Measurements from ENCODE around the gene RBFA.
A peak's percentile ranks its signal among the peaks of the same experiment; 100 is the strongest.
"Not testable (repeated sequence)": the region's sequence is repeated elsewhere in the genome, so short reads cannot be mapped to it uniquely, and the experiment has no call there.

Gene RBFA, protein sequence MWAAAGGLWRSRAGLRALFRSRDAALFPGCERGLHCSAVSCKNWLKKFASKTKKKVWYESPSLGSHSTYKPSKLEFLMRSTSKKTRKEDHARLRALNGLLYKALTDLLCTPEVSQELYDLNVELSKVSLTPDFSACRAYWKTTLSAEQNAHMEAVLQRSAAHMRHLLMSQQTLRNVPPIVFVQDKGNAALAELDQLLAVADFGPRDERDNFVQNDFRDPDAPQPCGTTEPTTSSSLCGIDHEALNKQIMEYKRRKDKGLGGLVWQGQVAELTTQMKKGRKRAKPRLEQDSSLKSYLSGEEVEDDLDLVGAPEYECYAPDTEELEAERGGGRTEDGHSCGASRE

DNA sequence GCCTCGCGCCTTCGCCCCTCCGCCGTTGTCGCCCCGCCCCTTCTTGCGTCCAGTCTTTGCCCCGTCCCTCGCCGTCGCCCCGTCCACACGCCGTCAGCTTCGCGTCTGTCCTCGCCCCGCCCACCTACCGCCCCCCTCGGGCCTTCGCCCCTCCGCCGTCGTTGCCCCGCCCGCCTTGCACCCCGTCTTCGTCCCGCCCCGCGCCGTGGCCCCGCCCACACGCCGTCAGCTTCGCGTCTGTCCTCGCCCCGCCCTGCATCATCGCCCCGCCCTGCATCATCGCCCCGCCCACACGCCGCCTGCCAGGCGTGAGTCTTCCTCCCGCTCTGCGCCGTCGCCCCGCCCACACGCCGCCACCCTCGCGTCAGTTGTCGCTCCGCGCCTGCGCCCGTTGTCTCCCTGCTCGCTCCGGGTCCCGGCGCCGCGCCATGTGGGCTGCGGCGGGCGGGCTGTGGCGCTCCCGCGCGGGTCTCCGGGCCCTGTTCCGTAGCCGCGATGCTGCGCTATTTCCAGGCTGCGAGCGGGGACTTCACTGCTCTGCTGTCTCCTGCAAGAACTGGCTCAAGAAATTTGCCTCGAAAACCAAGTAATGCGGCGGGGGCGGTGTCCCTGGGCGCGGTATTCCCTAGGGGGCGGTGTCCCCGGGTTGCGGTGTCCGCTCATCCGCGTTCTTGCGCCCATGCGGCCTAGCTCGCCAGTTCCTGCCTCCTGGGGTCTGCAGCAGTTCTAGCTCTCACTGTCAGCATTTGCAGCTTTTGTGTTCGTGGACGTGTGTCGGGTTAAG is at the start of gene RBFA:
RBFA (plus strand) TSS at position 367 of the 784 bp plus-strand sequence; CDS start at position 429, 62 bp downstream.
- peak; percentile 94 to 96 for DNase-seq (ENCODE audit: low read depth in 2 of 2)

DNA sequence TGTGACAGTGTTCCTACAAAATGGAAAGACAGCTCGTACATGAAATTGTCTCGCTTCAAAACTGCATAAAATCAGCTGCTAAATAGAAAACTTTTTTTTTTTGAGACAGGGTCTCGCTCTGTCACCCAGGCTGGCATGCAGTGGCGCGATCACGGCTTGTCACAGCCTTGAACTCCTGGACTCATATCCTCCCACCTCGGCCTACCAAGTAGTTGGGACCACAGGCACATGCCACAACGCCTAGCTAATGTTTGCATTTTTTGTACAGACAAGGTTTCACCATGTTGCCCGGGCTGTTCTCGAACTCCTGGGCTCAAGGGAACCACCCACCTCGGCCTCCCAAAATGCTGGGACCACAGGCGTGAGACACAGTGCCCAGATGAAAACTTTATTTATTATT is 49.1 kb upstream of the RBFA start:
- DNase-seq (ENCODE audit: low read depth in 2 of 2), result no peak

GRCh38 chr18:79986726-79987125 is 47.5 kb upstream of the RBFA start:
- no peak for DNase-seq (ENCODE audit: low read depth in 2 of 2)

GRCh38 chr18:79987566-79987965 is 46.7 kb upstream of the RBFA start:
- DNase-seq (ENCODE audit: low read depth in 2 of 2), result no peak

- DNase-seq (ENCODE audit: low read depth in 2 of 2), result no peak
These were observed 46.2 kb upstream of the RBFA start for GRCh38 chr18:79988071-79988450.

GRCh38 chr18:79988451-79989194 is 45.6 kb upstream of the RBFA start, which contains the start of gene TXNL4A:
Gene TXNL4A, minus strand, starts transcription at chr18:79988563. Its CDS starts 171 bp downstream, at chr18:79988392.
- peak; percentile 61 to 62 for DNase-seq (ENCODE audit: low read depth in 2 of 2)

DNA sequence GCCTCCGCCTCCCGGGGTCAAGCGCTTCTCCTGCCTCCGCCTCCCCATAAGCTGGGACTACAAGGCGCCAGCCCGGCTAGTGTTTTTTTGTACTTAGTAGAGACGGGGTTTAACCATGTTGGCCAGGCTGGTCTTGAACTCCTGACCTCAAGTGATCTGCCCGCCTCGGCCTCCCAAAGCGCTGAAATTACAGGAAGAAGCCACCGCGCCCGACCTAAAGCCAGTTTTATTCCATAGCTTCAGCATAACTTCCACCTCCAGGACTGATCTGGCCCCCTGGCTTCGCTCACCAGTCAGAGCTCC is 45.1 kb upstream of the RBFA start:
- no peak for DNase-seq (ENCODE audit: low read depth in 2 of 2)

GRCh38 chr18:79991494-79991893 is 42.7 kb upstream of the RBFA start:
- DNase-seq (ENCODE audit: low read depth in 2 of 2), result no peak

DNA sequence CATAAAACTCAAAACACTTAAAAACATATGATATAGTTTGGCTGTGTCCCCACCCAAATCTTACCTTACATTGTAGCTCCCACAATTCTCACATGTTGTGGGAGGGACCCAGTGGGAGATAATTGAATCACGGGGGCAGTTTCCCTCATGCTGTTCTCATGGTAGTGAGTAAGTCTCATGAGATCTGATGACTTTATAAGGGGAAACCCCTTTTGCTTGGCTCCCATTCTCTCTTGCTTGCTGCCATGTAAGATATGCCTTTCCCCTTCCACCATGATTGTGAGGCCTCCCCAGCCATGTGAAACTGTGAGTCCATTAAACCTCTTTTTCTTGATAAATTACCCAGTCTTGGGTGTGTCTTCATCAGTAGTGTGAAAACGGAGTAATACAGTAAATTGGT is 34.5 kb upstream of the RBFA start:
- DNase-seq (ENCODE audit: low read depth in 2 of 2), result not testable (repeated sequence)

DNA sequence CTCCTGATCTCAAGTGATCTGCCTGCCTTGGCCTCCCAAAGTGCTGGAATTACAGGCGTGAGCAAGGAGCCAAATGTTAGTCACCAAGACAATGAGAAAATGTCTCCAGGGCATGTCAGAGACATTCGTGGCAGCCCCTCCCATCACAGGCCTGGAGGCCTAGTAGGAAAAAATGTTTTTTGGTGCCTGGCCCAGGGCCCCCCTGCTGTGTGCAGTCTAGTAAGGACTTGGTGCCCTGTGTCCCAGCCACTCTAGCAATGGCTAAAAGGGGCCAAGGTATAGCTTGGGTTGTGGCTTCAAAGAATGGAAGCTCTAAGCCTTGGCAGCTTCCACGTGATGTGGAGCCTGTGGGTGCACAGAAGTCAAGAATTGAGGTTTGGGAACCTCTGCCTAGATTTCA is 33.4 kb upstream of the RBFA start:
- no peak for DNase-seq (ENCODE audit: low read depth in 2 of 2)

DNA sequence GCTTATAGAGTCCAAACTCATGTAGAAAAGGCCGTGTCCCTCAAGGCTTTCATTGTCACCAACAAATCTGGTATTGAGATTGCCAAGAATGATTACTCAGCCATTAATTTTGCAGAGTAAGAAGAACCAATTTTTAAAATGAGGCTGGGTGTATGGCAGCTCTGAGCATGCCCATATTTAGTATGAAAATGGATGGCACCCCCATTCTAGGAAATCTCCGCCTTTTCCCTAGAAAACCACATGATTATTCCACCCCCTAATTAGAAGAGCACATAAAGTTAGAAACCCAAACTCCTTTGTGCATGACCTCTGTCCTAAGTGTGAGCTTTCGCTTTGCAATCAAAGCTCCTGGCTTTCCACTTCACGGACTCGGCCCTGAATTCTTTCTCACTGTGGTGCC is 31.8 kb upstream of the RBFA start:
- no peak for DNase-seq (ENCODE audit: low read depth in 2 of 2)

DNA sequence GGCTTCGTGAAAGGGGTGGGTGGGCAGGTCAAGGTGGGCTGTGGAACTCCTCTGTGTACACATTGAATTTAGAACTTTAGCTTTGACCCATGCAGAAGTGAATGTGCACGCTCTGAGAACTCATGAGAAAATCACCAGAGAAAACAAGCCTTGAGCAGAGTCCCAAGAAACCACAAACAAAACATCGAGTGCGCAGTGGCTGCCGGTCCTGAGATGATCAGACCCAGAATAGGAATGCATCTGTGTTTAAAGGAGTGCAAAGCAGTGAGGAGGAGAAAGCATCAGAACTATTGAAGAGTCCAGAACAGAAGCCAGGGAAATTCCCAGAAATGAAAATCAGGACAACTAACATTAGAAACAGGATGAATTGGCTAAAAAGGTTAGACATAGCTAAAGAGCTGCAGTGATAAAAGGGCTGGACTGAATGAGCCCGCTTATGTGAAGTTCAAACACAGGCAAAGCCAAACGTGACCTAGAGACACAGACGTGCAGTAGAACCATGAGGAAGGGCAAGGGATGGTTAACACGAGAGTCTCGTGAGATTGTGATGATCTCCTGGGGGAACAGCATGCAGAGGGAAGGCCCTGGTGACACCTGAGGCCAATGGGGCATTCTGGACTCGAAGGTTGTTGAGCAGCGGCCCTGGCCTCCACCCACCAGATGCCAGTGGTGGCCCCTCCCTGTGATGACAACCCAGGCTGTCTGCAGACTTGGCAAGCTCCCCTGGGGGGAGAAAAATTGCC is 29.5 kb upstream of the RBFA start:
- DNase-seq (ENCODE audit: low read depth in 2 of 2), result no peak

DNA sequence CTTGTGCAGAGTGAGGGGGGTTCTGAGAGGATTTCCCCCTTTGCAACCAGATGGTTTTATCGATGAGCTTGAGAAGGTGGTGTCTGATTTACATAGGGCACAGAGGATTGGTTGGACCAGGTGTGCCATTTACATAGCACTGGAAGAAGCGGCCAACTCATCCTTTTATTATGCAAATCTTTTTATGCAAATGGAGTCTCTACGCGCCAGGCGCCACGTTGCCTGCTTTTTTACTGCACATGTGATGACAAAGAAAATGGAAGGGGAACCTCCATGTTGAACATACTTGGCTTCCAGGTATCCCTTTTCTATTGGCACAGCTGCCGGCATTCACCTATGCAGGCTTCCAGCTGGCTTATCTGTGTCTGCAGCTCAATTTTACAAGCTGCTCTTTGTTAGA is 27.5 kb upstream of the RBFA start:
- DNase-seq (ENCODE audit: low read depth in 2 of 2), result no peak

DNA sequence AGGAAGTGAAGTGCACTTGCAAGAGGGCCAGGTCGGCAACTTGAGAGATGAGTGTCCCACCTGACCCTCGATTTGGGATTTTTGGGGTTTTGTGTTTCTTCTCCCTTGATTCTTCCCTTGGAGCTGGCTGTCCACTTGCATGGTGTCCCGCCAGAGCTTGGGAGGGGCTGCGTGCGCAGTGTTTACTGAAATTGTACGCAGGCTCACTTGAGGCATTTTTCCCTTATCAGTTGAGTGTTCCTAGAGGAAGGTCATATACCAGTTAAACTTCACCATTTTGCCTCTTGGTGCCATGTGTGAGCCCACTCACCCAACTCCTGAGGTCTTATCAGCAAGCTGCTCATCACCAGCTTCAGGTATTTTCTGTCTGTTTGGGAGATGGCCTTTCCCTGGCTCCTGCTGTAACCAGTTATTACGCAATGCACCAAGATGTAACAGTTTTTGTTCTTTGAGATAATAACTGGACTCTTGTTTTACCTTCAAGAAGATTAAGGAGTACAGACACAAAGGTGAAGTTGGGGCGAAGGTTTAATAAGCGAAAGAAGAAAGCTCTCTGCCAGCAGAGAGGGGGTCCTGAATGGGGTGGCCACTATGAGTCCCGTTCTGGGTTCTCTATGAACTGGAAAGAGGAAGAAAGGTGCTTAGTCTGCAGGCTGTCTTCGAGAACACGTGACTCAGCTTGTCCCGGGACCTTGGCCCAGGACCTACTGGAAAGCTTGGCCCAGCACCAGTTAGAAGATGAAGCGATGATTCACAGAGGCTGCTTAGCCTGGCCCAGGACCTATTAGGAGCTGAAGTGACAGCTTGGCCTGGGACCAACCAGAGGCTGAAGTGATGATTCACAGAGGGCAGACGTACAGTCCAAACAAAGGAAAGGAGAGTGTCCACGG is 24.3 kb upstream of the RBFA start:
- peak; percentile 62 for DNase-seq (ENCODE audit: low read depth in 2 of 2)

GRCh38 chr18:80010551-80010906 is 23.7 kb upstream of the RBFA start:
- DNase-seq (ENCODE audit: low read depth in 2 of 2), result no peak

- DNase-seq (ENCODE audit: low read depth in 2 of 2), result not testable (repeated sequence)
These were observed 22.6 kb upstream of the RBFA start for GRCh38 chr18:80011496-80012137.

- DNase-seq (ENCODE audit: low read depth in 2 of 2), result no peak
These were observed 21.5 kb upstream of the RBFA start for GRCh38 chr18:80012714-80013113.

- no peak for DNase-seq (ENCODE audit: low read depth in 2 of 2)
These were observed 11.6 kb upstream of the RBFA start for GRCh38 chr18:80022613-80023012.

DNA sequence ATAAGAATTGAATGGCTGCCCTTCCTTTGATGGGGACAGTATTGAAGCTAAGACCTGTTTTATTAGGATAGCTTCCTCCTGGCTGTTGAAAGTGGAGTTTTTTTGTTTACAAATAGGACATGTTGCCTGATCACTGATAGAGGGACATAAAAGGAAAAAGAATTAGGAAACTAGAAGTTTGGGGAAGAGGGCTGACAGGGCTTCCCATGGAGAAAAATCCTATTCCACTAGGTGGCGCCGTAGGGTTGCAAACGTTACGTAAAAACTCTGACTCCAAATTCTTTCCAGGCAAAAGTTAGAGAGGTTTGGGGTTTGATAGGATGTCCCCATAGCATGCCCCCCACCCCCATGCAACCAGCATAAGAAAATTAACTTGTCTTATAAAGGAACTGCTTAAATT is 11.1 kb upstream of the RBFA start:
- DNase-seq (ENCODE audit: low read depth in 2 of 2), result no peak

DNA sequence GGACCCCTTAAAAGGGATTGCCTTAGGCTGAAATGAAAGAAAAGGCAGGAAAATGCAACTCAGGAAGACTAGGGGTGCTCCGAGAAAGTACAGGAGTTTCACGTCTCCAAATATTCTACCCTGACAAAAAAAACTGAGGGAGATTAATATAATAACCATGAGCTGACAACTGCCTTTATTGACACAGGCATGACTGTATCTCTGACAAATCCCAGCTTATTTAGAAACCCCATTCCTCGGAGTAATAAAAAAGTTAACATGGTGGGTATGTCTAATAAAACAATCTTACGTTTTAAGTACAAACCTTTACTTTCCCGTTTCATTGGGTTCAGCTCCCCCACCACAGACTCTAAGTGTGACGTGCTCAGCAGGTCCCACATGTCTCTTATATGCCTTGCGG is 7.9 kb upstream of the RBFA start:
- DNase-seq (ENCODE audit: low read depth in 2 of 2), result no peak
